Subcutaneous abdominal adipose tissue (tissue), 5 donors: ENCODE results near the gene BCL2.

Experiments used
- H3K27ac ChIP-seq: one replicate; pipeline ENCODE4 v1.7.0; 2013; ENCODE audit warnings: low read depth, mild to moderate bottlenecking, inconsistent platforms, low read length, moderate library complexity
- H3K27me3 ChIP-seq, 5 donors: one replicate each; pipeline ENCODE4 v1.7.0; 2013; ENCODE audit warnings: low read length in 5 of 5, inconsistent platforms in 1 of 5; ENCODE audit not compliant: control insufficient read depth in 5 of 5, insufficient read depth in 4 of 5
- H3K36me3 ChIP-seq, 5 donors: one replicate each; pipeline ENCODE4 v1.7.0; 2013; ENCODE audit warnings: low read length in 5 of 5; ENCODE audit not compliant: control insufficient read depth in 5 of 5, insufficient read depth in 5 of 5
- H3K4me1 ChIP-seq, 5 donors: one replicate each; pipeline ENCODE4 v1.7.0; 2013; ENCODE audit warnings: low read length in 5 of 5, mild to moderate bottlenecking in 3 of 5, moderate library complexity in 1 of 5; ENCODE audit not compliant: control insufficient read depth in 5 of 5, insufficient read depth in 5 of 5
- H3K4me3 ChIP-seq, 5 donors: one replicate each; pipeline ENCODE4 v1.7.0; 2013; ENCODE audit warnings: low read length in 5 of 5, low read depth in 1 of 5
- H3K9ac ChIP-seq, 5 donors: one replicate each; pipeline ENCODE4 v1.7.0; 2013; ENCODE audit warnings: low read length in 5 of 5, mild to moderate bottlenecking in 4 of 5, moderate library complexity in 3 of 5
- H3K9me3 ChIP-seq, 5 donors: one replicate each; pipeline ENCODE4 v1.7.0; 2013; ENCODE audit warnings: low read length in 5 of 5; ENCODE audit not compliant: control insufficient read depth in 5 of 5
- donor health status: healthy.
- donor health status: healthy.
- donor health status: healthy.
- donor health status: healthy.
- donor health status: healthy.

BCL2 gene

GRCh38 chr18:63131106-63131958, 188.2 kb downstream of the BCL2 start:
- H3K9me3 ChIP-seq: no peaks in the 10 kb centered on the region
- H3K4me3 ChIP-seq: no peak overlapping the region
- peak overlapping the region; percentile 54 for H3K27ac ChIP-seq

GRCh38 chr18:63130176-63130575, 189.4 kb downstream of the BCL2 start:
- Histone ChIP-seq H3K36me3 (peaks cover 0 to 2% (median 0%) of the 10 kb centered on the region in 5 donors), H3K9ac (peak overlapping the region in 3 of 5 donors; percentile 25 to 38 (median 31)), H3K27ac (peak overlapping the region; percentile 76), H3K9me3 (no peaks in the 10 kb centered on the region), H3K4me1 (peaks cover 2 to 54% (median 34%) of the 10 kb centered on the region in 5 donors), H3K27me3 (no peaks in the 10 kb centered on the region), H3K4me3 (no peak overlapping the region)

More at GRCh38 chr18:63131106-63131958, 188.2 kb downstream of the BCL2 start:
- Histone ChIP-seq H3K4me1 (peaks cover 2 to 47% (median 33%) of the 10 kb centered on the region in 5 donors), H3K9ac (peak overlapping the region in 2 of 5 donors; percentile 18 to 47), H3K27me3 (no peaks in the 10 kb centered on the region), H3K36me3 (peaks cover 0 to 2% (median 0%) of the 10 kb centered on the region in 5 donors)

- peak overlapping the region; percentile 76 for H3K27ac ChIP-seq
- no peak overlapping the region for H3K4me3 ChIP-seq
Measured at GRCh38 chr18:63128237-63128974, 191.2 kb downstream of the BCL2 start.

GRCh38 chr18:63126134-63127069, 193.2 kb downstream of the BCL2 start:
- H3K36me3 ChIP-seq: peaks cover 0 to 2% (median 0%) of the 10 kb centered on the region in 5 donors
- H3K4me3 ChIP-seq: no peak overlapping the region
- no peak overlapping the region for H3K9ac ChIP-seq
- H3K27ac ChIP-seq: peak overlapping the region; percentile 76
- H3K4me1 ChIP-seq: peaks cover 2 to 46% (median 27%) of the 10 kb centered on the region in 5 donors
- no peaks in the 10 kb centered on the region for H3K27me3 ChIP-seq
- H3K9me3 ChIP-seq: no peaks in the 10 kb centered on the region

More at GRCh38 chr18:63128237-63128974, 191.2 kb downstream of the BCL2 start:
- Histone ChIP-seq H3K9me3 (no peaks in the 10 kb centered on the region), H3K27me3 (no peaks in the 10 kb centered on the region), H3K36me3 (peaks cover 0 to 2% (median 0%) of the 10 kb centered on the region in 5 donors), H3K4me1 (peaks cover 2 to 54% (median 34%) of the 10 kb centered on the region in 5 donors), H3K9ac (peak overlapping the region in 2 of 5 donors; percentile 31 to 64)

- Histone ChIP-seq H3K27me3 (no peaks in the 10 kb centered on the region), H3K27ac (peak overlapping the region; percentile 76), H3K4me3 (no peak overlapping the region), H3K4me1 (peaks cover 0 to 21% (median 6%) of the 10 kb centered on the region in 5 donors), H3K9ac (peak overlapping the region in 2 of 5 donors; percentile 12 to 14), H3K36me3 (no peaks in the 10 kb centered on the region), H3K9me3 (no peaks in the 10 kb centered on the region)
Measured at GRCh38 chr18:63120620-63121019, 198.9 kb downstream of the BCL2 start.

- H3K9me3 ChIP-seq: no peaks in the 10 kb centered on the region
- no peaks in the 10 kb centered on the region for H3K27me3 ChIP-seq
- peak overlapping the region in 1 of 5 donors; percentile 12 for H3K9ac ChIP-seq
- H3K36me3 ChIP-seq: no peaks in the 10 kb centered on the region
- H3K4me3 ChIP-seq: no peak overlapping the region
- peak overlapping the region; percentile 76 for H3K27ac ChIP-seq
- H3K4me1 ChIP-seq: peaks cover 0 to 22% (median 6%) of the 10 kb centered on the region in 5 donors
Measured at GRCh38 chr18:63119647-63120046, 199.9 kb downstream of the BCL2 start.

- H3K36me3 ChIP-seq: no peaks in the 10 kb centered on the region
- H3K9me3 ChIP-seq: no peaks in the 10 kb centered on the region
- H3K27me3 ChIP-seq: no peaks in the 10 kb centered on the region
- no peak overlapping the region for H3K9ac ChIP-seq
- H3K4me1 ChIP-seq: peaks cover 0 to 13% (median 6%) of the 10 kb centered on the region in 5 donors
- no peak overlapping the region for H3K27ac ChIP-seq
- H3K4me3 ChIP-seq: no peak overlapping the region
Measured at GRCh38 chr18:63113899-63114565, 205.5 kb downstream of the BCL2 start.

GRCh38 chr18:63112706-63113105, 206.9 kb downstream of the BCL2 start:
- H3K27ac ChIP-seq: no peak overlapping the region
- H3K27me3 ChIP-seq: no peaks in the 10 kb centered on the region

More at GRCh38 chr18:63112706-63113105, 206.9 kb downstream of the BCL2 start:
- no peak overlapping the region for H3K4me3 ChIP-seq
- no peaks in the 10 kb centered on the region for H3K36me3 ChIP-seq
- no peak overlapping the region for H3K9ac ChIP-seq
- peaks cover 0 to 11% (median 5%) of the 10 kb centered on the region in 5 donors for H3K4me1 ChIP-seq
- no peaks in the 10 kb centered on the region for H3K9me3 ChIP-seq
